ENCODE results near the gene CDH3.

The CDH3 gene

GRCh38 chr16:68644715-68645493 lies at the start of gene CDH3:
CDH3 (plus strand) TSS chr16:68645310; CDS start chr16:68645380, 70 bp downstream.
- no peak for DNase-seq (ENCODE audit: low read depth)

GRCh38 chr16:68596266-68596665 lies 48.8 kb upstream of the CDH3 start:
- DNase-seq (ENCODE audit: low read depth), result no peak

GRCh38 chr16:68599586-68599985 lies 45.5 kb upstream of the CDH3 start:
- DNase-seq (ENCODE audit: low read depth), result no peak

DNA sequence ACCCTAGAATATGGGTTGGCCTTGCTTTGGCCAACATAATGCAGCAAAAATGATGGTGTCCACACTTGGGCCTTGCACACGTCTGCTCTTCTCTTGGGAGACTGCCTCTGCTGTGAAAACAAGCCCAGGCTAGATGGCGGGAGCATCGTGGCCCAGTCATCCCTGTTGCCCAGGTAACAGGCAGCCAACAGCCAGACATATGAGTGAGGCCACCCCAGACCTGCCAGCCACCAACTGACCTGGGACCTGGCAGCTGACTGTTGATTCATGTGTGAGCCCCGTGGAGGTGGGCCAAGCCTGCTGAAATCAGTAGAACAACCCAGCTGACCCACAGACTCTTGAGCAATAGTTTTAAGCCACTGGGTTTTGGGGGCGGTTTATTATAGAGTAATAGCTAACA lies 39.4 kb upstream of the CDH3 start:
- DNase-seq (ENCODE audit: low read depth), result no peak

DNA sequence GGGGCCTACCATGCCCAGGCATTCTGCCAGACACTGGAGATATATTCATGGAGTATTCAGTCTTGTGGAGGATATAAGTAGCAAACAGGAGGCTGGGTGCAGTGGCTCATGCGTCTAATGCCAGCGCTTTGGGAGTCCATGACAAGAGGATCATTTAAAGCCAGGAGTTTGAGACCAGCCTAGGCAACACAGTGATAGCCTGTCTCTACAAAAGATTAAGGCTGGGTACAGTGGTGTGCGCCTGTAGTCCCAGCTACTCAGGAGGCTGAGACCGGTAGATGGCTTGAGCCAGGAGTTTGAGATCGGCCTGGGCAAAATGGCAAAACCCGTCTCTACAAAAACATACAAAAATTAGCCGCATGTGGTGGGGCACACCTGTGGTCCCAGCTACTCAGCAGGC lies 37.7 kb upstream of the CDH3 start:
- DNase-seq (ENCODE audit: low read depth), result no peak

GRCh38 chr16:68608330-68608729 lies 36.8 kb upstream of the CDH3 start:
- no peak for DNase-seq (ENCODE audit: low read depth)

GRCh38 chr16:68612996-68613395 lies 32.1 kb upstream of the CDH3 start:
- DNase-seq (ENCODE audit: low read depth), result no peak

GRCh38 chr16:68617734-68618133 lies 27.4 kb upstream of the CDH3 start:
- no peak for DNase-seq (ENCODE audit: low read depth)

DNA sequence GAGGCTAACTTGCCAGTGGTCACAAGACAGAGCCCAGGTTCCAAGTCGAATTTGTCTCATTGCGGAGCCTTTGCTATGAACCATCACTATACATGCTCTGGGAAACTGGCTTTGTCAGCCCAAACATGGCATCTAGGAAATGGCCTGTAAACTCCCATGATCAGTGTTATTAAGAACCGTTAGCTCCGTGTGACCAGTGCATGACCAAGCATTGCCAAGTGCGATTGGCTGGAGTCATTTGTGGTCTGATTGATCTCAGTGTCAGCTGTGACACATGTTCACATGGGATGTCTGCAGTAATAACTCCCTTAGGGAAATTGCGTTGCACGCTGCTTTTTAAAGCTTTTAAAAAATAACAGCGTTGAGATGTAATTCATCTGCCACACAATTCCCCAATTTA lies 18.6 kb upstream of the CDH3 start:
- no peak for DNase-seq (ENCODE audit: low read depth)

- no peak for DNase-seq (ENCODE audit: low read depth)
Observed at GRCh38 chr16:68627951-68628425, 17.1 kb upstream of the CDH3 start.

- DNase-seq (ENCODE audit: low read depth), result no peak
Observed at GRCh38 chr16:68629351-68629910, 15.7 kb upstream of the CDH3 start.

DNA sequence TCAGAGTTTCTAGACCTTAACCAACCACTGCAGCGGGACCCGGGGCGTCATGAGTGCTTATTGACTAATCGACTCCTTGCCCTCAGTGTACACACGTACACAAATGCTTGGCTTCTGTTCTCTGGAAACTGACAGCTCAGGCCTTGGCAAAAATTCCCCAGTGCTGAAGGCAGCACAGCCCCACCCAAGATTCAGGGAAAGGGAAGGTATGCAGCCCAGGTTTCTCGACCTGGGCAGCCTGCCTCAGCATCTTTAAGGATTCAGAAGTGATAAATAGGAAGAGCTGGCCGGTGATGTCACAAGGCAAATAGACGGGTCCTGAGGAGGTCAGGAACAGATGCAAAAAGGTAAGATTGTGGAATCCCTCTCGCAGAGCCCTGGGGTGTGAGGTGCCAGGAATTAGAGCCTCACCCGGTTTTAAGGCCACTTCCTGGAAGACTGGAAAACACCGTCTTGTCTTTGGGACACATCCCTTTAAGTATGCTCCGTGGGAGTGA lies 9.0 kb upstream of the CDH3 start:
- no peak for DNase-seq (ENCODE audit: low read depth)

GRCh38 chr16:68636818-68637217 lies 8.3 kb upstream of the CDH3 start:
- no peak for DNase-seq (ENCODE audit: low read depth)

GRCh38 chr16:68640972-68641371 lies 4.1 kb upstream of the CDH3 start:
- no peak for DNase-seq (ENCODE audit: low read depth)

DNA sequence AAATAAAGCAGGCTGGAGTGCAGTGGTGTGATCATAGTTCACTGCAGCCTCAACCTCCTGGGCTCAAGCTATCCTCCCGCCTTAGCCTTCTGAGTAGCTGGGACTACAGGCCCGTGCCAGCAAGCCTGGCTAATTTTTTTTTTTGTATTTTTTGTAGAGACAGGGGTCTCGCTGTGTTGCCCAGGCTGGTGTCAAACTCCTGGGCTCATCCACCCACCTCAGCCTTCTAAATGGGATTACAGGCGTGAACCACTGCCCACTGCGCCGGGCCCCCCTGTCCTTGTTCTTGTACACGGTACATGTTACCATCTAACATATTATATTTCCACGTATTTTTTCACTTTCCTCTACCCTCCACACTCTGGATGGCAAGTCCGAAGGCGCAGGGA lies 3.1 kb upstream of the CDH3 start:
- no peak for DNase-seq (ENCODE audit: low read depth)

GRCh38 chr16:68642436-68643101 lies 2.5 kb upstream of the CDH3 start:
- no peak for DNase-seq (ENCODE audit: low read depth)

DNA sequence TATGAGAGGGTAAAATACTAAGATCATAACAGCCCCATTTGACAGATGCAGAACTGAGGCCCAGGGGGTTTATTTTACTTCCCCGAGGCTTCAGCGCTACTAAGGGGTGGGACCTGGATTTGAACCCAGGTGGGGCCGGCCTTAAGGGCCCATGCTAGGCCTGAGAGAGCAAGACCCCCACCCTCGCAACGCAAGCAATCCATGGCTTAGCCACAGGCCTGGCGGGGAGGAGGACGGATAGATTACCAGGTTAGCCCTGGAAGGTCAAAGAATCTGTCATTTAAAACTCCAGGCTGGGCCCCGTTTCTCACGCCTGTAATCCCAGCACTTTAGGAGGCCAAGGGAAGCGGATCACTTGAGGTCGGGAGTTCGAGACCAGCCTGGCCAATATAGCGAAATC lies 1.9 kb upstream of the CDH3 start:
- DNase-seq (ENCODE audit: low read depth), result no peak

DNA sequence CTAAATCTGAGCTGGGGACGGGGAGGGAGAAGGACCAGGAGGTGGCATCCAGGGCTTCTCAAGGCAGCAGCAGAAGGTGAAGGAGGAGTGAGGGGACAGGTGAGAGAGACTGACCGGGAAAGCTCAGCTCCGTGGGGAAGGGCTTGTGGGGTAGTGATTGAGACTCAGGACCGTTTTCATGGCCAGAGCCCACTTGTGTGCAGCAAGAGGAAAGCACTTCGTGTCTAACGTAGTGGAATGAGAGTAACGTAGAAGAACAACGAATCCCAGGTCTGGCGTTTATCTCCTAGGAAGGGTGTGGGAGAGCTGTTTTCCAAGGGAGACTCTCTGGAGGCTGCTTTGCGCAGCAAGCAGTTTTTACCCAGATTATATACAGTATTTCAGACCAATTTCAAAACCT lies 1.3 kb upstream of the CDH3 start:
- no peak for DNase-seq (ENCODE audit: low read depth)

GRCh38 chr16:68644296-68644695 lies 814 bp upstream of the CDH3 start:
- DNase-seq (ENCODE audit: low read depth), result no peak

GRCh38 chr16:68645494-68646388 lies 631 bp downstream of the CDH3 start:
- DNase-seq (ENCODE audit: low read depth), result no peak

GRCh38 chr16:68646953-68647659 lies 2.0 kb downstream of the CDH3 start:
- DNase-seq (ENCODE audit: low read depth), result no peak
